Neural cell (in vitro differentiated cells): ENCODE results near the gene CACNA1H. TPM values are rescaled to one million over a fixed set of nuclear protein-coding genes. Genes with fewer than 3 reads are reported as not detected.

Experiments
- H2AFZ ChIP-seq: fragments of 200-600, 300-800 bp; sonication (generic), shearing (Covaris generic); 2 replicates; pipeline ENCODE4 v1.6.0; 2014; ENCODE audit warnings: low read depth, mild to moderate bottlenecking, antibody characterized with exemption, low read length, moderate library complexity
- H3F3A ChIP-seq: fragments of 200-600 bp; shearing (Covaris generic); 2 replicates; pipeline ENCODE4 v1.6.1; 2016; ENCODE audit warnings: mild to moderate bottlenecking, moderate library complexity, mixed read lengths, antibody characterized with exemption, low read length; ENCODE audit not compliant: insufficient read depth, poor library complexity, severe bottlenecking
- H3K27ac ChIP-seq: fragments of 200-600, 300-800 bp; sonication (generic), shearing (Covaris generic); 2 replicates; pipeline ENCODE4 v1.5.1; 2014; ENCODE audit warnings: mild to moderate bottlenecking, low read length, moderate library complexity
- H3K27me3 ChIP-seq: fragments of 300-800, 200-600 bp; sonication (generic), shearing (Covaris generic); 2 replicates; pipeline ENCODE4 v1.6.0; 2014; ENCODE audit warnings: mild to moderate bottlenecking, low read depth, low read length, moderate library complexity; ENCODE audit not compliant: insufficient read depth
- H3K36me3 ChIP-seq: fragments of 300-800, 200-600 bp; sonication (generic), shearing (Covaris generic); 2 replicates; pipeline ENCODE4 v1.5.1; 2014; ENCODE audit warnings: mild to moderate bottlenecking, antibody characterized with exemption, low read length, moderate library complexity; ENCODE audit not compliant: insufficient read depth
- H3K4me2 ChIP-seq: fragments of 300-800, 200-600 bp; sonication (generic), shearing (Covaris generic); 2 replicates; pipeline ENCODE4 v1.6.0; 2014; ENCODE audit warnings: mild to moderate bottlenecking, low read length
- H3K4me3 ChIP-seq: fragments of 300-800, 200-600 bp; sonication (generic), shearing (Covaris generic); 2 replicates; pipeline ENCODE4 v1.5.1; 2014; ENCODE audit warnings: mild to moderate bottlenecking, low read length, moderate library complexity
- H3K79me2 ChIP-seq: fragments of 200-600 bp; shearing (Covaris generic); replicated peaks from 2 replicates; pipeline ENCODE4 v1.6.0; 2014; ENCODE audit warnings: mild to moderate bottlenecking, low read length, moderate library complexity; ENCODE audit not compliant: insufficient read depth
- H3K9ac ChIP-seq: fragments of 300-800, 200-600 bp; sonication (generic), shearing (Covaris generic); 2 replicates; pipeline ENCODE4 v1.6.1; 2016; ENCODE audit warnings: mild to moderate bottlenecking, low read length, mixed read lengths
- H3K9me2 ChIP-seq: fragments of 200-600 bp; shearing (Covaris generic); 2 replicates; pipeline ENCODE4 v1.6.1; 2016; ENCODE audit warnings: mild to moderate bottlenecking, low read length, mixed read lengths; ENCODE audit not compliant: insufficient read depth
- H3K9me3 ChIP-seq: fragments of 200-600, 300-800 bp; sonication (generic), shearing (Covaris generic); 2 replicates; pipeline ENCODE4 v1.6.1; 2016; ENCODE audit warnings: mild to moderate bottlenecking, mixed run types, low read length, moderate library complexity, mixed read lengths
- H4K20me1 ChIP-seq: fragments of 200-600 bp; shearing (Covaris generic); 2 replicates; pipeline ENCODE4 v1.6.1; 2016; ENCODE audit warnings: mild to moderate bottlenecking, mixed run types; ENCODE audit not compliant: insufficient read depth
- CTCF ChIP-seq: fragments of 450-650 bp; IDR thresholded peaks from 2 replicates; pipeline ENCODE4 v1.5.1; 2014; ENCODE audit warnings: antibody characterized with exemption, mild to moderate bottlenecking, moderate library complexity; ENCODE audit not compliant: poor library complexity, severe bottlenecking
- EP300 ChIP-seq: fragments of 450-650 bp; conservative IDR thresholded peaks from 2 replicates; pipeline ENCODE4 v1.6.1; 2014; ENCODE audit warnings: antibody characterized with exemption, mild to moderate bottlenecking, moderate library complexity; ENCODE audit not compliant: poor library complexity, severe bottlenecking
- EZH2 ChIP-seq: fragments of 200-600, 300-800 bp; shearing (Covaris generic), sonication (generic); IDR thresholded peaks from 2 replicates; pipeline ENCODE4 v1.6.1; 2014; ENCODE audit warnings: antibody characterized with exemption, low read length, borderline replicate concordance, mild to moderate bottlenecking; ENCODE audit not compliant: insufficient read depth, poor library complexity, severe bottlenecking
- MXI1 ChIP-seq: fragments of 450-650 bp; conservative IDR thresholded peaks from 2 replicates; pipeline ENCODE4 v1.6.1; 2014; ENCODE audit warnings: antibody characterized with exemption, mild to moderate bottlenecking; ENCODE audit not compliant: poor library complexity, severe bottlenecking
- POLR2AphosphoS5 ChIP-seq: IDR thresholded peaks from 2 replicates; pipeline ENCODE4 v1.6.1; 2012
- RAD21 ChIP-seq: fragments of 450-650 bp; conservative IDR thresholded peaks from 2 replicates; pipeline ENCODE4 v1.6.1; 2014; ENCODE audit warnings: antibody characterized with exemption, mild to moderate bottlenecking, moderate library complexity
- REST ChIP-seq: IDR thresholded peaks from 2 replicates; pipeline ENCODE4 v1.6.1; 2012; ENCODE audit warnings: borderline replicate concordance
- SMC3 ChIP-seq: fragments of 450-650 bp; conservative IDR thresholded peaks from 2 replicates; pipeline ENCODE4 v1.6.1; 2014; ENCODE audit warnings: antibody characterized with exemption, mild to moderate bottlenecking, moderate library complexity; ENCODE audit not compliant: poor library complexity
- TAF1 ChIP-seq: IDR thresholded peaks from 2 replicates; pipeline ENCODE4 v1.6.1; 2012; ENCODE audit warnings: low read depth
- polyA plus RNA-seq: library from polyadenylated mRNA; depleted of rRNA; stranded (reverse); fragments of >200 nt; gene quantifications from 2 replicates; pipeline ENCODE4 v1.2.3, GENCODE V29; 2014

CACNA1H gene
- polyA plus RNA-seq, 1 donor from 2014 or later: 27.7 TPM

GRCh38 chr16:1196494-1196893 is 43.6 kb downstream of the CACNA1H start:
- Histone ChIP-seq H3K9ac (no peak overlapping the region), H3K27me3 (no peaks in the 10 kb centered on the region), H3K27ac (no peak overlapping the region), H3K4me2 (no peak overlapping the region), H3F3A (no peaks in the 10 kb centered on the region), H3K9me3 (no peaks in the 10 kb centered on the region), H4K20me1 (no peaks in the 10 kb centered on the region), H3K36me3 (no peaks in the 10 kb centered on the region), H3K4me3 (no peak overlapping the region), H3K9me2 (no peaks in the 10 kb centered on the region), H3K79me2 (no peaks in the 10 kb centered on the region), H2AFZ (no peak overlapping the region)
- TF ChIP-seq TAF1: no peak
- no peak for TF ChIP-seq EZH2
- no peak for TF ChIP-seq SMC3
- TF ChIP-seq RAD21: no peak
- no peak for TF ChIP-seq MXI1
- TF ChIP-seq EP300: no peak
- no peak for TF ChIP-seq CTCF
- TF ChIP-seq REST: no peak
- no peak for TF ChIP-seq POLR2AphosphoS5

GRCh38 chr16:1197237-1197866 is 44.4 kb downstream of the CACNA1H start:
- no peak for TF ChIP-seq RAD21
- TF ChIP-seq CTCF: no peak
- TF ChIP-seq MXI1: no peak
- no peak for TF ChIP-seq TAF1
- no peak for TF ChIP-seq SMC3
- no peak for TF ChIP-seq REST
- TF ChIP-seq POLR2AphosphoS5: no peak
- TF ChIP-seq EZH2: no peak
- H3K9me2 ChIP-seq: no peaks in the 10 kb centered on the region
- H4K20me1 ChIP-seq: no peaks in the 10 kb centered on the region
- H3F3A ChIP-seq: no peaks in the 10 kb centered on the region
- H3K27me3 ChIP-seq: no peaks in the 10 kb centered on the region
- H3K36me3 ChIP-seq: no peaks in the 10 kb centered on the region
- H3K4me3 ChIP-seq: no peak overlapping the region
- H3K27ac ChIP-seq: no peak overlapping the region
- H3K4me2 ChIP-seq: no peak overlapping the region
- H3K9me3 ChIP-seq: no peaks in the 10 kb centered on the region
- H3K9ac ChIP-seq: no peak overlapping the region
- no peaks in the 10 kb centered on the region for H3K79me2 ChIP-seq
- no peak overlapping the region for H2AFZ ChIP-seq
